Ascending aorta (tissue), 2 donors: ENCODE results near the gene FXN. TPM values are rescaled to one million over a fixed set of nuclear protein-coding genes. Genes with fewer than 3 reads are reported as not detected.

Experiments
- DNase-seq, 2 donors: peaks; one replicate each; pipeline ENCODE4 v3.0.0-alpha.2; 2019; ENCODE audit warnings: low spot score in 2 of 2
- H3K27ac ChIP-seq, 2 donors: fragments of 200-600 bp; sonication (generic); one replicate each; pipeline ENCODE4 v1.5.1; 2016 to 2017; ENCODE audit warnings: mild to moderate bottlenecking in 1 of 2
- H3K27me3 ChIP-seq: fragments of 200-600 bp; sonication (generic); one replicate; pipeline ENCODE4 v1.5.1; 2017
- H3K36me3 ChIP-seq, 2 donors: fragments of 200-600 bp; sonication (generic); one replicate each; pipeline ENCODE4 v1.5.1; 2016
- H3K4me1 ChIP-seq, 2 donors: fragments of 200-600 bp; sonication (generic); one replicate each; pipeline ENCODE4 v1.5.1; 2016 to 2017; ENCODE audit warnings: mild to moderate bottlenecking in 1 of 2
- H3K4me3 ChIP-seq, 2 donors: fragments of 200-600 bp; sonication (generic); one replicate each; pipeline ENCODE4 v1.5.1; 2016 to 2017; ENCODE audit warnings: mild to moderate bottlenecking in 1 of 2
- H3K9me3 ChIP-seq, 2 donors: fragments of 200-600 bp; sonication (generic); one replicate each; pipeline ENCODE4 v1.5.1; 2016
- intact Hi-C: fragments of 100-400 bp; cut with DNase I; formaldehyde crosslinking; loops from one replicate; pipeline ENCODE4 v1.15.1; 2023
- total RNA-seq: library from RNA; depleted of rRNA; stranded (reverse); fragments of >200 nt; gene quantifications from one replicate; pipeline ENCODE4 v1.1.0, GENCODE V29; 2016
- TF ChIP-seq, protein P1 (sequence below), 3 experiments: fragments of 200-600 bp in 2 of 3; fragments of 450-650 bp in 1 of 3; sonication (generic) in 2 of 3; IDR thresholded peaks; one replicate each; pipeline ENCODE4 v1.5.1; 2016 to 2019; ENCODE audit warnings: antibody characterized with exemption in 3 of 3, mild to moderate bottlenecking in 1 of 3, moderate library complexity in 1 of 3

Gene FXN
- total RNA-seq, 1 donor from 2014 or later = not detected

DNA sequence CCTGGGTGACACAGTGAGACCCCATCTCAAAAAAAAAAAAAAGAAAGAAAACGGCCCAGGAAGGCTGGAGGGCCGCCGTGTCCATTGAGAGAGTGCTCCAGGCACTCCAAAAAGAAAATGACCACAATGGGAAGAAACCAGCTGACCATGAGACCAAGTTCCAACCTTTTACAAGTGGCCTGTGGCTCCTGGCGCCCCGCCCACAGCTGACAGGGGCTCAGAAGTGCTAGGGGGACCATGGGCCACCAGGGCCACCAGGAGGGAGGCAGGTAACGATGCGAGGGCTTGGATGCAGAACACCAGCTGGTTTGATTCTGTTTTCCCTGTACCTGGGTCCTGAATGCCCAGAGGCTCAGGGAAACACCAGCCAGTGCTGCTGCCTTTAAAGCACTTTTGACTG lies 34.6 kb downstream of the FXN start:
- no peak for DNase-seq
- peaks cover 0 to 5% of the 10 kb centered on the region in 2 donors for H3K36me3 ChIP-seq

DNA sequence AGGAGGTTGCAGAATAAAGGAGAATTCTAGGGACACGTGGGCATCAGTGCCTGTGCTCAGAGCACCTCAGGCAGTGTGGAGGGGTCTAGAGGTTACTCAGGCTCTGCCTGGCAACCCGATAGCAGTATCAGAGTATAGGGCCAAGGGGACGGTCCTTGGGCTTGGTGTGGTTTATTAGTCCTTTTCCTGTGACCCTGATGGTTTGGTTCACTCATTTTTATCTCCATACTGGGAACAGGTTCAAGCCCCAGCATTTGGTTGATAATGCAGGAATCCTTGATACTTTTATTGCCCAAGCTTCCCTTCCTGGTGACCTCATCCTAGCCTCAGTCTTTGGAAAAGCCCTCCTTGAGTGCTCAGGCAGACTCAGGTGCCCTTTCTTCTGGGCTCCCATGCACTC lies 35.5 kb downstream of the FXN start:
- no peak for DNase-seq
- intact Hi-C loops = no loop called here
- Histone ChIP-seq H3K4me3 (no peak overlapping the region), H3K9me3 (no peaks in the 10 kb centered on the region), H3K4me1 (no peaks in the 10 kb centered on the region), H3K27me3 (no peaks in the 10 kb centered on the region), H3K36me3 (peaks cover 0 to 5% of the 10 kb centered on the region in 2 donors), H3K27ac (no peak overlapping the region)
- TF ChIP-seq, protein P1, sequence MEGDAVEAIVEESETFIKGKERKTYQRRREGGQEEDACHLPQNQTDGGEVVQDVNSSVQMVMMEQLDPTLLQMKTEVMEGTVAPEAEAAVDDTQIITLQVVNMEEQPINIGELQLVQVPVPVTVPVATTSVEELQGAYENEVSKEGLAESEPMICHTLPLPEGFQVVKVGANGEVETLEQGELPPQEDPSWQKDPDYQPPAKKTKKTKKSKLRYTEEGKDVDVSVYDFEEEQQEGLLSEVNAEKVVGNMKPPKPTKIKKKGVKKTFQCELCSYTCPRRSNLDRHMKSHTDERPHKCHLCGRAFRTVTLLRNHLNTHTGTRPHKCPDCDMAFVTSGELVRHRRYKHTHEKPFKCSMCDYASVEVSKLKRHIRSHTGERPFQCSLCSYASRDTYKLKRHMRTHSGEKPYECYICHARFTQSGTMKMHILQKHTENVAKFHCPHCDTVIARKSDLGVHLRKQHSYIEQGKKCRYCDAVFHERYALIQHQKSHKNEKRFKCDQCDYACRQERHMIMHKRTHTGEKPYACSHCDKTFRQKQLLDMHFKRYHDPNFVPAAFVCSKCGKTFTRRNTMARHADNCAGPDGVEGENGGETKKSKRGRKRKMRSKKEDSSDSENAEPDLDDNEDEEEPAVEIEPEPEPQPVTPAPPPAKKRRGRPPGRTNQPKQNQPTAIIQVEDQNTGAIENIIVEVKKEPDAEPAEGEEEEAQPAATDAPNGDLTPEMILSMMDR (IDR thresholded peaks at IDR 0.05) = no peak

More for the DNA sequence above, 34.6 kb downstream of the FXN start:
- H3K27me3 ChIP-seq = no peaks in the 10 kb centered on the region
- no peak overlapping the region for H3K27ac ChIP-seq
- no peak overlapping the region for H3K4me3 ChIP-seq
- intact Hi-C loops = no loop called here
- H3K9me3 ChIP-seq = no peaks in the 10 kb centered on the region
- no peaks in the 10 kb centered on the region for H3K4me1 ChIP-seq
- TF ChIP-seq, protein P1 (IDR thresholded peaks at IDR 0.05) = no peak

DNA sequence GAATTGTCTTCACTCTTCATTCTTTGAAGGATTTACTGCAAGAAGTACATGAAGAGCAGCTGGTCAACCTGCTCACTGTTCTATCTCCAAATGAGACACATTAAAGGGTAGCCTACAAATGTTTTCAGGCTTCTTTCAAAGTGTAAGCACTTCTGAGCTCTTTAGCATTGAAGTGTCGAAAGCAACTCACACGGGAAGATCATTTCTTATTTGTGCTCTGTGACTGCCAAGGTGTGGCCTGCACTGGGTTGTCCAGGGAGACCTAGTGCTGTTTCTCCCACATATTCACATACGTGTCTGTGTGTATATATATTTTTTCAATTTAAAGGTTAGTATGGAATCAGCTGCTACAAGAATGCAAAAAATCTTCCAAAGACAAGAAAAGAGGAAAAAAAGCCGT lies 37.6 kb downstream of the FXN start:
- no peaks in the 10 kb centered on the region for H3K27me3 ChIP-seq
- H3K9me3 ChIP-seq = no peaks in the 10 kb centered on the region
- intact Hi-C loops = no loop called here
- DNase-seq = no peak
- H3K4me3 ChIP-seq = no peak overlapping the region
- H3K36me3 ChIP-seq = no peaks in the 10 kb centered on the region
- no peak overlapping the region for H3K27ac ChIP-seq
- H3K4me1 ChIP-seq = peaks cover 12 to 19% of the 10 kb centered on the region in 2 donors
- TF ChIP-seq, protein P1 (IDR thresholded peaks at IDR 0.05) = no peak

DNA sequence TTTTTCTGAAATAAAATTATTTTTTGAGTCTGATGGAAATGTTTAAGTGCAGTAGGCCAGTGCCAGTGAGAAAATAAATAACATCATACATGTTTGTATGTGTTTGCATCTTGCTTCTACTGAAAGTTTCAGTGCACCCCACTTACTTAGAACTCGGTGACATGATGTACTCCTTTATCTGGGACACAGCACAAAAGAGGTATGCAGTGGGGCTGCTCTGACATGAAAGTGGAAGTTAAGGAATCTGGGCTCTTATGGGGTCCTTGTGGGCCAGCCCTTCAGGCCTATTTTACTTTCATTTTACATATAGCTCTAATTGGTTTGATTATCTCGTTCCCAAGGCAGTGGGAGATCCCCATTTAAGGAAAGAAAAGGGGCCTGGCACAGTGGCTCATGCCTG lies 39.2 kb downstream of the FXN start:
- H3K4me1 ChIP-seq = peaks cover 12 to 26% of the 10 kb centered on the region in 2 donors
- H3K27me3 ChIP-seq = no peaks in the 10 kb centered on the region
- no peak overlapping the region for H3K4me3 ChIP-seq
- intact Hi-C loops = loop anchor here (5.0 kb wide), 1 partner anchor 48 kb away; no protein-coding TSS in a partner anchor
- no peaks in the 10 kb centered on the region for H3K36me3 ChIP-seq
- DNase-seq = no peak
- H3K9me3 ChIP-seq = no peaks in the 10 kb centered on the region
- TF ChIP-seq, protein P1 (IDR thresholded peaks at IDR 0.05) = no peak
- H3K27ac ChIP-seq = peak overlapping the region in 1 of 2 donors; percentile 2

DNA sequence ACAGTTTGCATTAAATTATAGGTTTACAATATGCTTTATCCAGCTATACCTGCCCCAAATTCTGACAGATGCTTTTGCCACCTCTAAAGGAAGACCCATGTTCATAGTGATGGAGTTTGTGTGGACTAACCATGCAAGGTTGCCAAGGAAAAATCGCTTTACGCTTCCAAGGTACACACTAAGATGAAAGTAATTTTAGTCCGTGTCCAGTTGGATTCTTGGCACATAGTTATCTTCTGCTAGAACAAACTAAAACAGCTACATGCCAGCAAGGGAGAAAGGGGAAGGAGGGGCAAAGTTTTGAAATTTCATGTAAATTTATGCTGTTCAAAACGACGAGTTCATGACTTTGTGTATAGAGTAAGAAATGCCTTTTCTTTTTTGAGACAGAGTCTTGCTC lies 41.0 kb downstream of the FXN start:
- Histone ChIP-seq H3K4me1 (peaks cover 12 to 26% of the 10 kb centered on the region in 2 donors), H3K9me3 (no peaks in the 10 kb centered on the region), H3K27ac (peak overlapping the region; percentile 55 to 57), H3K4me3 (no peak overlapping the region), H3K27me3 (no peaks in the 10 kb centered on the region), H3K36me3 (no peaks in the 10 kb centered on the region)
- DNase-seq = no peak
- intact Hi-C loops = loop anchor here (5.0 kb wide), 1 partner anchor 46 kb away; no protein-coding TSS in a partner anchor
- TF ChIP-seq, protein P1 (IDR thresholded peaks at IDR 0.05) = no peak

DNA sequence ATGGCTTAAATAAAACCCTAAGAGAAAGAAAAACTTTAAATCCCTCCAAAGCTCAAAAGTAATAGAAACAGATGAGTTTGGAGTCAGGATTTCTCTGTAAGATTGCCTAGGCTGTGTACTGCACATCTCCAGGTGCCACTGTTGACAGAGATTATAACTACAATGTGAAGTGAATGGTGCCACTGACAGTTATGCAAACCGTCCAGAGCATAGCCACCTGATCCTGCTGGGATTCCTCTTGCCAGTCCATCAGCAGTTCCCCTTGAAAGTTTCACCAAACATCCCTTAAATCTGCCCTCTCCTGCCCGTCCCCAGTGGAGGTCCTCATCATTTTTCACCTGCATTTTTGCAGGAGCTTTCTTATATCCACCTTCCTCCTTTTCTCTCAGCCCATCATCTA lies 42.5 kb downstream of the FXN start:
- Histone ChIP-seq H3K4me1 (peaks cover 12 to 28% of the 10 kb centered on the region in 2 donors), H3K36me3 (no peaks in the 10 kb centered on the region), H3K27me3 (no peaks in the 10 kb centered on the region), H3K27ac (peak overlapping the region; percentile 72 to 73), H3K9me3 (no peaks in the 10 kb centered on the region), H3K4me3 (no peak overlapping the region)
- intact Hi-C loops = loop anchor here (2.0 to 5.0 kb wide), 3 partner anchors 19 to 53 kb away; no protein-coding TSS in a partner anchor
- TF ChIP-seq, protein P1 (IDR thresholded peaks at IDR 0.05) = no peak
- DNase-seq = no peak
